H9 (cell line): ENCODE results near the gene ETV6. TPM values are rescaled to one million over a fixed set of nuclear protein-coding genes. Genes with fewer than 3 reads are reported as not detected.

Experiments
- DNase-seq: peaks from one replicate; pipeline ENCODE4 v3.0.0-alpha.2; 2017
- H2AFZ ChIP-seq: one replicate; pipeline ENCODE4 v1.6.1; 2013; ENCODE audit warnings: mild to moderate bottlenecking, low read length, control low read depth, moderate library complexity
- H2AK5ac ChIP-seq: 2 replicates; pipeline ENCODE4 v1.6.1; 2013; ENCODE audit warnings: low read length, control low read depth, mixed read lengths; ENCODE audit not compliant: insufficient read length
- H2BK120ac ChIP-seq: one replicate; pipeline ENCODE4 v1.6.1; 2013; ENCODE audit warnings: low read depth, mild to moderate bottlenecking, low read length, control low read depth, inconsistent platforms; ENCODE audit not compliant: poor library complexity, severe bottlenecking
- H2BK12ac ChIP-seq: 2 replicates; pipeline ENCODE4 v1.6.1; 2013; ENCODE audit warnings: low read length, control low read depth, mixed read lengths, low read depth; ENCODE audit not compliant: insufficient read length
- H2BK15ac ChIP-seq: 2 replicates; pipeline ENCODE4 v1.6.1; 2013; ENCODE audit warnings: low read depth, low read length, control low read depth
- H2BK20ac ChIP-seq: one replicate; pipeline ENCODE4 v1.6.1; 2013; ENCODE audit warnings: low read depth, mild to moderate bottlenecking, low read length, control low read depth, inconsistent platforms; ENCODE audit not compliant: poor library complexity, severe bottlenecking
- H2BK5ac ChIP-seq: 2 replicates; pipeline ENCODE4 v1.6.1; 2013; ENCODE audit warnings: low read length, control low read depth, mixed read lengths; ENCODE audit not compliant: insufficient read length
- H3K14ac ChIP-seq: 2 replicates; pipeline ENCODE4 v1.6.1; 2013; ENCODE audit warnings: low read length, control low read depth; ENCODE audit not compliant: insufficient read depth
- H3K18ac ChIP-seq: 2 replicates; pipeline ENCODE4 v1.6.1; 2013; ENCODE audit warnings: low read depth, mild to moderate bottlenecking, mixed read lengths, low read length, control low read depth; ENCODE audit not compliant: insufficient read length
- H3K23ac ChIP-seq: 2 replicates; pipeline ENCODE4 v1.6.1; 2013; ENCODE audit warnings: low read length, control low read depth, mixed read lengths, low read depth; ENCODE audit not compliant: insufficient read length
- H3K23me2 ChIP-seq: 2 replicates; pipeline ENCODE4 v1.6.1; 2013; ENCODE audit warnings: low read depth, mild to moderate bottlenecking, mixed read lengths, low read length, control low read depth; ENCODE audit not compliant: insufficient read length, poor library complexity, severe bottlenecking
- H3K27ac ChIP-seq: 2 replicates; pipeline ENCODE4 v1.5.1; 2013; ENCODE audit warnings: low read length, control low read depth, mixed read lengths, low read depth; ENCODE audit not compliant: insufficient read length
- H3K27me3 ChIP-seq: 2 replicates; pipeline ENCODE4 v1.6.1; 2013; ENCODE audit warnings: low read length, control low read depth, inconsistent platforms; ENCODE audit not compliant: insufficient read depth
- H3K4ac ChIP-seq: 2 replicates; pipeline ENCODE4 v1.6.1; 2013; ENCODE audit warnings: low read depth, mild to moderate bottlenecking, control low read depth, inconsistent platforms, low read length, moderate library complexity
- H3K4me1 ChIP-seq: 2 replicates; pipeline ENCODE4 v1.6.1; 2013; ENCODE audit warnings: low read length, control low read depth, inconsistent platforms; ENCODE audit not compliant: insufficient read depth
- H3K4me2 ChIP-seq: 2 replicates; pipeline ENCODE4 v1.6.1; 2013; ENCODE audit warnings: low read length, control low read depth, mixed read lengths; ENCODE audit not compliant: insufficient read length, insufficient read depth
- H3K56ac ChIP-seq: 2 replicates; pipeline ENCODE4 v1.6.1; 2013; ENCODE audit warnings: low read depth, mild to moderate bottlenecking, mixed read lengths, low read length, control low read depth; ENCODE audit not compliant: insufficient read length
- H3K79me1 ChIP-seq: 2 replicates; pipeline ENCODE4 v1.6.1; 2013; ENCODE audit warnings: low read depth, mild to moderate bottlenecking, moderate library complexity, low read length, control low read depth, inconsistent platforms; ENCODE audit not compliant: insufficient read depth, poor library complexity, severe bottlenecking
- H3K79me2 ChIP-seq: 2 replicates; pipeline ENCODE4 v1.6.1; 2013; ENCODE audit warnings: low read length, control low read depth, inconsistent platforms; ENCODE audit not compliant: insufficient read depth
- H3K9ac ChIP-seq: 2 replicates; pipeline ENCODE4 v1.6.1; 2013; ENCODE audit warnings: low read length, control low read depth, mixed read lengths; ENCODE audit not compliant: insufficient read length; ENCODE audit errors: extremely low read depth
- H3K9me3 ChIP-seq: one replicate; pipeline ENCODE4 v1.6.1; 2013; ENCODE audit warnings: low read depth, low read length, inconsistent platforms; ENCODE audit not compliant: control insufficient read depth
- H3T11ph ChIP-seq: one replicate; pipeline ENCODE4 v1.6.1; 2013; ENCODE audit warnings: mild to moderate bottlenecking, low read length, control low read depth, inconsistent platforms
- H4K20me1 ChIP-seq: one replicate; pipeline ENCODE4 v1.6.1; 2013; ENCODE audit not compliant: control insufficient read depth, insufficient read length, insufficient read depth
- H4K5ac ChIP-seq: 2 replicates; pipeline ENCODE4 v1.6.1; 2013; ENCODE audit warnings: low read depth, mild to moderate bottlenecking, mixed read lengths, low read length, control low read depth; ENCODE audit not compliant: insufficient read length
- H4K8ac ChIP-seq: replicated peaks from 2 replicates; pipeline ENCODE4 v1.6.1; 2013; ENCODE audit warnings: low read length, control low read depth, mixed read lengths, low read depth; ENCODE audit not compliant: insufficient read length
- H4K91ac ChIP-seq: 2 replicates; pipeline ENCODE4 v1.6.1; 2013; ENCODE audit warnings: low read depth, mild to moderate bottlenecking, moderate library complexity, mixed read lengths, low read length, control low read depth; ENCODE audit not compliant: insufficient read length
- H3K27ac Mint-ChIP-seq, 3 experiments: 2 replicates in 2 of 3; 3 replicates in 1 of 3; pipeline ENCODE4 v1.8.0; 2020 to 2021; ENCODE audit warnings: mixed read lengths in 3 of 3, mild to moderate bottlenecking in 1 of 3, moderate library complexity in 1 of 3
- H3K27me3 Mint-ChIP-seq: 2 replicates; pipeline ENCODE4 v1.8.0; 2021; ENCODE audit warnings: low read depth, mild to moderate bottlenecking, moderate library complexity, mixed read lengths
- H3K36me3 Mint-ChIP-seq, 3 experiments: 2 replicates in 2 of 3; 3 replicates in 1 of 3; pipeline ENCODE4 v1.8.0; 2020 to 2021; ENCODE audit warnings: low read depth in 3 of 3, mixed read lengths in 3 of 3; ENCODE audit not compliant: insufficient read depth in 1 of 3
- H3K4me1 Mint-ChIP-seq, 2 experiments: 2 replicates each; pipeline ENCODE4 v1.8.0; 2020; ENCODE audit warnings: mixed read lengths in 2 of 2
- H3K4me3 Mint-ChIP-seq, 2 experiments: 2 replicates in 1 of 2; 3 replicates in 1 of 2; pipeline ENCODE4 v1.8.0; 2020 to 2021; ENCODE audit warnings: mild to moderate bottlenecking in 2 of 2, mixed read lengths in 2 of 2, moderate library complexity in 1 of 2
- H3K9me3 Mint-ChIP-seq, 2 experiments: 2 replicates in 1 of 2; 3 replicates in 1 of 2; pipeline ENCODE4 v1.8.0; 2020; ENCODE audit warnings: mild to moderate bottlenecking in 2 of 2, mixed read lengths in 2 of 2, moderate library complexity in 1 of 2
- WGBS: extraction: QIAGEN DNeasy Blood & Tissue Kit; methylation state at CpG from one replicate; pipeline ENCODE4 v1.1.7; 2013; ENCODE audit warnings: missing lambda C conversion rate, low lambda C conversion rate, mixed read lengths; ENCODE audit not compliant: insufficient read length; ENCODE audit errors: extremely low coverage; 5-methylcytosine and 5-hydroxymethylcytosine counted together
- total RNA-seq: library from RNA; stranded (reverse); gene quantifications from 2 replicates; pipeline ENCODE4 v1.2.1, GENCODE V29; 2021
- TF ChIP-seq, protein P1 (sequence below): fragments of 200-600 bp; sonication (generic); conservative IDR thresholded peaks from 3 replicates; pipeline ENCODE4 v1.8.0; 2021; ENCODE audit warnings: antibody characterized with exemption, mild to moderate bottlenecking

ETV6 gene
- total RNA-seq, 1 experiment from 2014 or later = 28.7 TPM

DNA sequence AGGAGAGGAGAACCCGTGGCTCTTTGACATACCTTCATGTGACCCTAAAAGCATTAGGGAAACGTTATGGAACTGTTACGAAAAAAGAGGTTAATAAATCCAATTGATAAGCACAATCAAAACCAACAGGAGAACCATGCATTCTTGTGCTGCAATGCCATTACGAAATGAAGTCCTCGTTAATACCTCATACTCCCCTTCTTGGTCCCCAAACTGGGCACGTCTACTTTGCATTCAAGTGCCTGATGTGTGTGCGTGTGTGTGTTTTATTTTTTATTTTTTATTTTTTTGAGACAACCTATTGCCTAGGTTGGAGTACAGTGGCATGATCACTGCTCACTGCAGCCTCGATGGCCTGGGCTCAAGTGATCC, 150.0 kb downstream of the ETV6 start:
- Histone ChIP-seq H3K14ac (no peak overlapping the region), H3K4me2 (no peak overlapping the region), H3K27ac (no peak overlapping the region), H3K9me3 (no peaks in the 10 kb centered on the region), H4K91ac (no peak overlapping the region), H2AK5ac (no peak overlapping the region), H2BK120ac (no peak overlapping the region), H2BK15ac (no peak overlapping the region), H3K4me1 (peaks cover 6% of the 10 kb centered on the region), H3K9ac (no peak overlapping the region), H2BK12ac (no peak overlapping the region), H4K8ac (no peak overlapping the region), H3K23me2 (no peaks in the 10 kb centered on the region), H3K23ac (no peak overlapping the region), H3K79me2 (no peaks in the 10 kb centered on the region), H3K27me3 (no peaks in the 10 kb centered on the region), H4K5ac (no peak overlapping the region), H2BK20ac (no peak overlapping the region), H2BK5ac (no peak overlapping the region), H4K20me1 (no peaks in the 10 kb centered on the region), H2AFZ (no peak overlapping the region), H3K79me1 (no peaks in the 10 kb centered on the region), H3K56ac (no peak overlapping the region), H3T11ph (no peak overlapping the region), H3K4ac (no peak overlapping the region), H3K18ac (no peak overlapping the region)
- no peaks in the 10 kb centered on the region for H3K9me3 Mint-ChIP-seq
- H3K4me1 Mint-ChIP-seq = peaks cover 12 to 16% of the 10 kb centered on the region in 2 experiments
- no peaks in the 10 kb centered on the region for H3K27me3 Mint-ChIP-seq
- H3K27ac Mint-ChIP-seq = no peak overlapping the region; a peak in 1 of 7 replicates
- TF ChIP-seq, protein P1, sequence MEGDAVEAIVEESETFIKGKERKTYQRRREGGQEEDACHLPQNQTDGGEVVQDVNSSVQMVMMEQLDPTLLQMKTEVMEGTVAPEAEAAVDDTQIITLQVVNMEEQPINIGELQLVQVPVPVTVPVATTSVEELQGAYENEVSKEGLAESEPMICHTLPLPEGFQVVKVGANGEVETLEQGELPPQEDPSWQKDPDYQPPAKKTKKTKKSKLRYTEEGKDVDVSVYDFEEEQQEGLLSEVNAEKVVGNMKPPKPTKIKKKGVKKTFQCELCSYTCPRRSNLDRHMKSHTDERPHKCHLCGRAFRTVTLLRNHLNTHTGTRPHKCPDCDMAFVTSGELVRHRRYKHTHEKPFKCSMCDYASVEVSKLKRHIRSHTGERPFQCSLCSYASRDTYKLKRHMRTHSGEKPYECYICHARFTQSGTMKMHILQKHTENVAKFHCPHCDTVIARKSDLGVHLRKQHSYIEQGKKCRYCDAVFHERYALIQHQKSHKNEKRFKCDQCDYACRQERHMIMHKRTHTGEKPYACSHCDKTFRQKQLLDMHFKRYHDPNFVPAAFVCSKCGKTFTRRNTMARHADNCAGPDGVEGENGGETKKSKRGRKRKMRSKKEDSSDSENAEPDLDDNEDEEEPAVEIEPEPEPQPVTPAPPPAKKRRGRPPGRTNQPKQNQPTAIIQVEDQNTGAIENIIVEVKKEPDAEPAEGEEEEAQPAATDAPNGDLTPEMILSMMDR = no peak
- WGBS = no CpG with 5 or more reads among the region's 8 CpGs
- H3K4me3 Mint-ChIP-seq = no peak overlapping the region
- DNase-seq = no peak
- H3K36me3 Mint-ChIP-seq = peaks cover 0 to 3% (median 2%) of the 10 kb centered on the region in 3 experiments; a peak in 2 of 7 replicates
